Endodermal cell (in vitro differentiated cells): ENCODE measurements around the gene MARVELD3. TPM values are rescaled to one million over a fixed set of nuclear protein-coding genes. Genes with fewer than 3 reads are reported as not detected.

Source experiments
- DNase-seq: peaks from one replicate; pipeline ENCODE4 v3.0.0-alpha.2; 2017
- H3K27ac ChIP-seq: 2 replicates; pipeline ENCODE4 v1.5.1; 2013; ENCODE audit warnings: mild to moderate bottlenecking, low read depth, low read length, moderate library complexity
- H3K27me3 ChIP-seq: 2 replicates; pipeline ENCODE4 v1.6.1; 2013; ENCODE audit warnings: mild to moderate bottlenecking, low read length, moderate library complexity; ENCODE audit not compliant: insufficient read depth, control insufficient read depth, poor library complexity, severe bottlenecking
- H3K36me3 ChIP-seq: 2 replicates; pipeline ENCODE4 v1.7.0; 2013; ENCODE audit warnings: mild to moderate bottlenecking, low read length, moderate library complexity; ENCODE audit not compliant: control insufficient read depth, insufficient read depth
- H3K4me1 ChIP-seq: one replicate; pipeline ENCODE4 v1.7.0; 2013; ENCODE audit warnings: low read length; ENCODE audit not compliant: control insufficient read depth, insufficient read depth
- H3K4me3 ChIP-seq: 2 replicates; pipeline ENCODE4 v1.5.1; 2013; ENCODE audit warnings: mild to moderate bottlenecking, low read length, moderate library complexity
- H3K9ac ChIP-seq: 2 replicates; pipeline ENCODE4 v1.6.1; 2013; ENCODE audit warnings: mild to moderate bottlenecking, low read length, moderate library complexity; ENCODE audit not compliant: poor library complexity, severe bottlenecking; ENCODE audit errors: extremely low read depth
- H3K9me3 ChIP-seq: 2 replicates; pipeline ENCODE4 v1.6.1; 2013; ENCODE audit warnings: mild to moderate bottlenecking, low read length, moderate library complexity; ENCODE audit not compliant: control insufficient read depth
- H3K27ac Mint-ChIP-seq: 2 replicates; pipeline ENCODE4 v1.8.0; 2020; ENCODE audit warnings: mixed read lengths
- H3K27me3 Mint-ChIP-seq: 2 replicates; pipeline ENCODE4 v1.8.0; 2021; ENCODE audit warnings: mild to moderate bottlenecking, mixed read lengths; ENCODE audit not compliant: insufficient read depth
- H3K36me3 Mint-ChIP-seq: 2 replicates; pipeline ENCODE4 v1.8.0; 2020; ENCODE audit warnings: low read depth, mixed read lengths
- H3K4me1 Mint-ChIP-seq: 2 replicates; pipeline ENCODE4 v1.8.0; 2020; ENCODE audit warnings: mixed read lengths
- H3K4me3 Mint-ChIP-seq: 2 replicates; pipeline ENCODE4 v1.8.0; 2020; ENCODE audit warnings: mild to moderate bottlenecking, moderate library complexity, mixed read lengths
- H3K9me3 Mint-ChIP-seq: 2 replicates; pipeline ENCODE4 v1.8.0; 2020; ENCODE audit warnings: mild to moderate bottlenecking, mixed read lengths
- CTCF ChIP-seq: fragments of 200-600 bp; sonication (generic); conservative IDR thresholded peaks from 2 replicates; pipeline ENCODE4 v1.5.0; 2021; ENCODE audit warnings: antibody characterized with exemption, mild to moderate bottlenecking
- WGBS, 2 experiments: methylation state at CpG; one replicate each; pipeline versions ENCODE4 v1.1.5 to v1.1.7; 2013; ENCODE audit warnings: missing lambda C conversion rate in 2 of 2, mixed read lengths in 1 of 2; ENCODE audit not compliant: insufficient coverage in 1 of 2, insufficient read length in 1 of 2; 5-methylcytosine and 5-hydroxymethylcytosine counted together
- total RNA-seq, 2 donors: library from RNA; stranded (reverse); fragmentation: NEBNext Ultra II Directional in 1 of 2; extraction: Animal tissue kit (Norgen Biotek cat#: 25700) in 1 of 2; gene quantifications; 2 replicates in 1 of 2; 3 replicates in 1 of 2; pipeline ENCODE4 v1.2.1, GENCODE V29; 2021

The MARVELD3 gene
- total RNA-seq, 2 donors from 2014 or later = 17.6 to 21.8 TPM

GRCh38 chr16:71618429-71618828 lies 7.6 kb upstream of the MARVELD3 start:
- H3K27ac ChIP-seq = no peak overlapping the region
- H3K4me3 Mint-ChIP-seq = no peak overlapping the region
- H3K9me3 Mint-ChIP-seq = peaks cover 1% of the 10 kb centered on the region
- no peak for TF ChIP-seq CTCF
- H3K9me3 ChIP-seq = no peaks in the 10 kb centered on the region
- H3K36me3 Mint-ChIP-seq = no peaks in the 10 kb centered on the region
- H3K9ac ChIP-seq = no peak overlapping the region
- DNase-seq = no peak
- H3K27me3 ChIP-seq = peaks cover 22% of the 10 kb centered on the region
- H3K4me1 ChIP-seq = no peaks in the 10 kb centered on the region
- no peaks in the 10 kb centered on the region for H3K4me1 Mint-ChIP-seq
- H3K4me3 ChIP-seq = no peak overlapping the region
- H3K27ac Mint-ChIP-seq = no peak overlapping the region
- peaks cover 13% of the 10 kb centered on the region for H3K27me3 Mint-ChIP-seq
- WGBS, 2 experiments = 75 to 83% methylated on average over 3 to 4 of the region's 4 CpGs
- no peaks in the 10 kb centered on the region for H3K36me3 ChIP-seq

- H3K36me3 ChIP-seq = no peaks in the 10 kb centered on the region
- H3K27me3 Mint-ChIP-seq = peaks cover 12% of the 10 kb centered on the region
- H3K27ac Mint-ChIP-seq = no peak overlapping the region
- no peak overlapping the region for H3K4me3 ChIP-seq
- H3K9me3 Mint-ChIP-seq = peaks cover 1% of the 10 kb centered on the region
- peaks cover 54% of the 10 kb centered on the region for H3K27me3 ChIP-seq
- no peak for DNase-seq
- no peak for TF ChIP-seq CTCF
- H3K27ac ChIP-seq = no peak overlapping the region
- no peak overlapping the region for H3K4me3 Mint-ChIP-seq
- no peaks in the 10 kb centered on the region for H3K4me1 ChIP-seq
- no peaks in the 10 kb centered on the region for H3K9me3 ChIP-seq
- H3K36me3 Mint-ChIP-seq = no peaks in the 10 kb centered on the region
- no peak overlapping the region for H3K9ac ChIP-seq
- no peaks in the 10 kb centered on the region for H3K4me1 Mint-ChIP-seq
These were observed 3.9 kb upstream of the MARVELD3 start for GRCh38 chr16:71622088-71622487.

- H3K36me3 ChIP-seq = no peaks in the 10 kb centered on the region
- Mint-ChIP-seq H3K27ac (no peak overlapping the region), H3K9me3 (peaks cover 1% of the 10 kb centered on the region), H3K4me3 (no peak overlapping the region), H3K36me3 (peaks cover 4% of the 10 kb centered on the region), H3K27me3 (peaks cover 10% of the 10 kb centered on the region), H3K4me1 (peaks cover 3% of the 10 kb centered on the region)
- WGBS, 2 experiments = 80 to 95% methylated on average over 2 to 3 of the region's 3 CpGs
- H3K27me3 ChIP-seq = peaks cover 54% of the 10 kb centered on the region
- H3K9me3 ChIP-seq = no peaks in the 10 kb centered on the region
- no peak overlapping the region for H3K4me3 ChIP-seq
- no peak overlapping the region for H3K27ac ChIP-seq
- TF ChIP-seq CTCF = no peak
- DNase-seq = no peak
- H3K4me1 ChIP-seq = no peaks in the 10 kb centered on the region
- H3K9ac ChIP-seq = no peak overlapping the region
These were observed 2.4 kb upstream of the MARVELD3 start for GRCh38 chr16:71623597-71623996.
